Parathyroid adenoma (tissue), 2 donors: ENCODE results near the gene C16orf54.
"Not testable (repeated sequence)": the region's sequence is repeated elsewhere in the genome, so short reads cannot be mapped to it uniquely, and the experiment has no call there.

Source experiments
- H2AFZ ChIP-seq: fragments of 300-600 bp; sonication (generic); one replicate; pipeline ENCODE4 v1.7.0; 2017; ENCODE audit warnings: antibody characterized with exemption, mild to moderate bottlenecking
- H3K27ac ChIP-seq: fragments of 300-600 bp; sonication (generic); one replicate; pipeline ENCODE4 v1.7.0; 2017
- H3K27me3 ChIP-seq: fragments of 300-600 bp; sonication (generic); one replicate; pipeline ENCODE4 v1.7.0; 2017; ENCODE audit warnings: low read length; ENCODE audit not compliant: control insufficient read depth, insufficient read depth
- H3K36me3 ChIP-seq: fragments of 300-600 bp; sonication (generic); one replicate; pipeline ENCODE4 v1.7.0; 2017; ENCODE audit warnings: low read length; ENCODE audit not compliant: control insufficient read depth, insufficient read depth
- H3K4me1 ChIP-seq: fragments of 300-600 bp; sonication (generic); one replicate; pipeline ENCODE4 v1.7.0; 2017; ENCODE audit warnings: control low read depth
- H3K4me2 ChIP-seq: fragments of 300-600 bp; sonication (generic); one replicate; pipeline ENCODE4 v1.7.0; 2017; ENCODE audit warnings: low read length
- H3K4me3 ChIP-seq: fragments of 300-600 bp; sonication (generic); one replicate; pipeline ENCODE4 v1.7.0; 2017; ENCODE audit warnings: low read depth, low read length
- H3K79me2 ChIP-seq: fragments of 300-600 bp; sonication (generic); one replicate; pipeline ENCODE4 v1.7.0; 2017; ENCODE audit warnings: control low read depth
- H3K9ac ChIP-seq: fragments of 300-600 bp; sonication (generic); one replicate; pipeline ENCODE4 v1.7.0; 2017; ENCODE audit warnings: mild to moderate bottlenecking
- H3K9me3 ChIP-seq: fragments of 300-600 bp; sonication (generic); one replicate; pipeline ENCODE4 v1.7.0; 2017; ENCODE audit warnings: low read length; ENCODE audit not compliant: control insufficient read depth
- TF ChIP-seq, protein P1 (sequence below): fragments of 300-600 bp; sonication (generic); IDR thresholded peaks from one replicate; pipeline ENCODE4 v1.7.0; 2017; ENCODE audit warnings: antibody characterized with exemption, mild to moderate bottlenecking
- donor health status: primary hyperparathyroidism.

C16orf54 gene

DNA sequence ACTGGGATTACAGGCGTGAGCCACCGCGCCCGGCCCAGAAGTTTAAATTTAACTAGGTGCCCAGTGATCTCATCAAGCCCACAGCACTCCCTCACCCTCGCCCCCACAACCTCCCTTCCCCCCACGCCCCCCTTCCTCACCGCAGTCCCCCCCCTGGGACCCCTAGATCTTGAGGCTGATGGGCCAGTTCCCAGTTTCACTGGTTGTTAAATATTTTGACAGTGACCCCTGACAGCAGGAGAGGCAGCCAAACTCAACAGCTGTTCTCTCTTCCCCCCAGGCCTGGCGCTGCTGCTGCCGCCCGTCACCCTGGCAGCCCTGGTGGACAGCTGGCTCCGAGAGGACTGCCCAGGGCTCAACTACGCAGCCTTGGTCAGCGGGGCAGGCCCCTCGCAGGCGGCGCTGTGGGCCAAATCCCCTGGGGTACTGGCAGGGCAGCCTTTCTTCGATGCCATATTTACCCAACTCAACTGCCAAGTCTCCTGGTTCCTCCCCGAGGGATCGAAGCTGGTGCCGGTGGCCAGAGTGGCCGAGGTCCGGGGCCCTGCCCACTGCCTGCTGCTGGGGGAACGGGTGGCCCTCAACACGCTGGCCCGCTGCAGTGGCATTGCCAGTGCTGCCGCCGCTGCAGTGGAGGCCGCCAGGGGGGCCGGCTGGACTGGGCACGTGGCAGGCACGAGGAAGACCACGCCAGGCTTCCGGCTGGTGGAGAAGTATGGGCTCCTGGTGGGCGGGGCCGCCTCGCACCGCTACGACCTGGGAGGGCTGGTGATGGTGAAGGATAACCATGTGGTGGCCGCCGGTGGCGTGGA is 51.2 kb downstream of the C16orf54 start:
- no peak overlapping the region for H3K4me2 ChIP-seq
- H3K9me3 ChIP-seq, result no peaks in the 10 kb centered on the region
- no peaks in the 10 kb centered on the region for H3K27me3 ChIP-seq
- H3K79me2 ChIP-seq, result peaks cover 4% of the 10 kb centered on the region
- H3K9ac ChIP-seq, result no peak overlapping the region
- no peaks in the 10 kb centered on the region for H3K4me1 ChIP-seq
- TF ChIP-seq, protein P1, sequence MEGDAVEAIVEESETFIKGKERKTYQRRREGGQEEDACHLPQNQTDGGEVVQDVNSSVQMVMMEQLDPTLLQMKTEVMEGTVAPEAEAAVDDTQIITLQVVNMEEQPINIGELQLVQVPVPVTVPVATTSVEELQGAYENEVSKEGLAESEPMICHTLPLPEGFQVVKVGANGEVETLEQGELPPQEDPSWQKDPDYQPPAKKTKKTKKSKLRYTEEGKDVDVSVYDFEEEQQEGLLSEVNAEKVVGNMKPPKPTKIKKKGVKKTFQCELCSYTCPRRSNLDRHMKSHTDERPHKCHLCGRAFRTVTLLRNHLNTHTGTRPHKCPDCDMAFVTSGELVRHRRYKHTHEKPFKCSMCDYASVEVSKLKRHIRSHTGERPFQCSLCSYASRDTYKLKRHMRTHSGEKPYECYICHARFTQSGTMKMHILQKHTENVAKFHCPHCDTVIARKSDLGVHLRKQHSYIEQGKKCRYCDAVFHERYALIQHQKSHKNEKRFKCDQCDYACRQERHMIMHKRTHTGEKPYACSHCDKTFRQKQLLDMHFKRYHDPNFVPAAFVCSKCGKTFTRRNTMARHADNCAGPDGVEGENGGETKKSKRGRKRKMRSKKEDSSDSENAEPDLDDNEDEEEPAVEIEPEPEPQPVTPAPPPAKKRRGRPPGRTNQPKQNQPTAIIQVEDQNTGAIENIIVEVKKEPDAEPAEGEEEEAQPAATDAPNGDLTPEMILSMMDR, result no peak
- no peak overlapping the region for H2AFZ ChIP-seq
- no peak overlapping the region for H3K27ac ChIP-seq
- no peak overlapping the region for H3K4me3 ChIP-seq
- no peaks in the 10 kb centered on the region for H3K36me3 ChIP-seq

DNA sequence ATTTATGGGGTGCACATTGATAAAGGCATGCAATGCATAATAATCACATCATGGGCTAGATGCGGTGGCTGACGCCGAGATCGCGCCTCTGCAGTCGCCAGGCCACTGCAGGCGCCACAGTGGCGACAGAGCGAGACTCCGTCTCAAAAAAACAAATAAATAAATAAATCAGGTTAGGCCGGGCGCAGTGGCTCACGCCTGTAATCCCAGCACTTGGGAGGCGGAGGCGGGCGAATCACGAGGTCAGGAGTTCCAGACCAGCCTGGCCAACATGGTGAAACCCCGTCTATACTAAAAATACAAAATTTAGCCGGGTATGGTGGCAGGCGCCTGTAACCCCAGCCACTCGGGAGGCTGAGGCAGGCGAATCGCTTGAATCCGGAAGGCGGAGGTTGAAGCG is 53.2 kb downstream of the C16orf54 start:
- not testable (repeated sequence) for H3K9me3 ChIP-seq, H3K27me3 ChIP-seq, H3K36me3 ChIP-seq, H3K4me3 ChIP-seq, H3K4me1 ChIP-seq, H3K27ac ChIP-seq, H3K4me2 ChIP-seq, H3K9ac ChIP-seq, H3K79me2 ChIP-seq, H2AFZ ChIP-seq
